GM18519 (cell line): Measurements from ENCODE around the gene ARPP21.

Source experiments
- ATAC-seq: cut with Tn5 transposase; IDR thresholded peaks from one replicate; pipeline ENCODE4 v1.9.1; 2021; ENCODE audit warnings: mild to moderate bottlenecking, moderate library complexity; ENCODE audit not compliant: unreplicated experiment, low FRiP score

ARPP21 gene

GRCh38 chr3:35641331-35641730 is 2.0 kb downstream of the ARPP21 start:
- ATAC-seq = no peak

- no peak for ATAC-seq
These were observed 2.7 kb downstream of the ARPP21 start for GRCh38 chr3:35641920-35642527.

- ATAC-seq = no peak
These were observed 4.2 kb downstream of the ARPP21 start for GRCh38 chr3:35643495-35643894.

DNA sequence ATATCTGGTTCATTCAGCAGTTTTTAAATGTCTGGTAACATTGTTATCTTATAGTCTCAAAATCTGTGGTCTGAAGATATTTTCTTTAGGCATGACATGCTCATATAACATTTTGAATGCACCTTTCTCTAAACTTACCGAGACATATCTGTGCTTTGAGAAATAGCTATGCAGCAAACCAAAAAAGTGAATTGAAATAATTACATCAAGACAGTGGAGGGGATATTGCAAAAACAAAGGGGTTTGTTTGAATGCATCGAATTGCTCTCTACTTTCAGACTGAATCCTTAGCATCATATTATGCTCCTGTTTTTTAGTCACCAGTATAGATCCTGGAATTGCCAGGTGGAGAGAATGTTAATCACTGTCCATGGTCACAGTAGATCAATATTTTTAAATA is 5.1 kb downstream of the ARPP21 start:
- no peak for ATAC-seq

- ATAC-seq = no peak
These were observed 5.9 kb downstream of the ARPP21 start for GRCh38 chr3:35645189-35645588.

- no peak for ATAC-seq
These were observed 6.8 kb downstream of the ARPP21 start for GRCh38 chr3:35646081-35646480.

GRCh38 chr3:35647461-35647860 is 8.1 kb downstream of the ARPP21 start:
- ATAC-seq = no peak

DNA sequence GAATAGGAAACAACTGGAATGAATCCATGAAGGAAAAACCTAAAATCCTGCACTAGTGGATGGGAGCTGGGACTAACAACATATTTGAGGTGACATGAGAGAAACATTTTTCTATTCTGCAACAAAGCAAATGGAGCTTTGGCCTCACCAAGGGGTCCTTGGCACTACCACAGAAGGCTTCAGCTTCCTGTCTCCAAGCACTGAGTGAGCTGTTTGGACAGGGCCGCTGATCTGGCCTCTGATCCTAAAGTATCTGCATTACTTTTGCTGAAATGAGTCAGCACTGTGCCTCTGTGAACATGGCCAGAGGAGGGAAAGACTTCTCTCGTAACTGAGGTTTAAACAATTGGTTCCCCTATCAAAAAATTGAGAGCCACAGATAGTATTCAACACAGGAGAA is 9.0 kb downstream of the ARPP21 start:
- ATAC-seq = no peak

GRCh38 chr3:35649405-35649804 is 10.1 kb downstream of the ARPP21 start:
- ATAC-seq = no peak

GRCh38 chr3:35651426-35651825 is 12.1 kb downstream of the ARPP21 start:
- no peak for ATAC-seq

GRCh38 chr3:35651851-35652250 is 12.5 kb downstream of the ARPP21 start:
- ATAC-seq = no peak

DNA sequence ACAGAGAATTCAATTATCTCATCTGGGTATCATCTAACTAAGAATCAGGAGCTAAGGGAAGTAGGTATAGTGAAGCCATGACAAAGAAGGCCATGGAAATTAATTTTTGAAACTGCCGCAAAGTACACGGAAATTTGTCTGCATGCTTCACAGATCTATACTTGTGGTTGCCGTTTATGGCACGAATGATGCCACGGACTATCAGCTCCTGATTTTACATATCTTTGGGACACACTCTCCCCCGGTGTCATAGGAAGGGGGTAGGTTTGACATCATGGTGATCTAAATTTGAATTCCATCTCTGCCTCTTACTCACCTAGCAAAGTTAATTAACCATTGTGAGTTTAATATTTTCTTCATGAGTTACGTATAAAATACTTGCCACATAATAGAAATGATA is 14.0 kb downstream of the ARPP21 start:
- ATAC-seq = no peak

GRCh38 chr3:35654476-35654875 is 15.2 kb downstream of the ARPP21 start:
- ATAC-seq = no peak

DNA sequence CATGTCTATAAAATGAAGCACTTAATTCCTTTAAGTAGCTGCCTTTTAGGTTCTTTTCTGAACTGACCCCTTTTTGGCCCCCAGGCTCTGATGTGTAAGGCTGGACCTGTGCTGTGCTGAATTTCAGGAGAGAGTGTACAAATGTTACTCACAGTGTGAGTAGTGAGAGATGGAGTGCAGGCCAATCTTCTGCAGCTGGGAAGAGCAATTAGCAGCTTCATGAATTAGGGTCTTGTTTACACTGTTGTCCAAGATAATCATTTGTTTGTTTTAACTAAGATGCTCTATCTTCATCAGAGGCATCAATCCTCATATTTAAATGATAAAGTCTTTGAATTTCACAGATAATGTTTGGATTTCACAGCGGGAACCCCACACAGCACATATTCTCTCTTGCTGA is 19.4 kb downstream of the ARPP21 start:
- no peak for ATAC-seq

GRCh38 chr3:35659768-35660167 is 20.4 kb downstream of the ARPP21 start:
- no peak for ATAC-seq

GRCh38 chr3:35663471-35663870 is 24.1 kb downstream of the ARPP21 start:
- no peak for ATAC-seq

DNA sequence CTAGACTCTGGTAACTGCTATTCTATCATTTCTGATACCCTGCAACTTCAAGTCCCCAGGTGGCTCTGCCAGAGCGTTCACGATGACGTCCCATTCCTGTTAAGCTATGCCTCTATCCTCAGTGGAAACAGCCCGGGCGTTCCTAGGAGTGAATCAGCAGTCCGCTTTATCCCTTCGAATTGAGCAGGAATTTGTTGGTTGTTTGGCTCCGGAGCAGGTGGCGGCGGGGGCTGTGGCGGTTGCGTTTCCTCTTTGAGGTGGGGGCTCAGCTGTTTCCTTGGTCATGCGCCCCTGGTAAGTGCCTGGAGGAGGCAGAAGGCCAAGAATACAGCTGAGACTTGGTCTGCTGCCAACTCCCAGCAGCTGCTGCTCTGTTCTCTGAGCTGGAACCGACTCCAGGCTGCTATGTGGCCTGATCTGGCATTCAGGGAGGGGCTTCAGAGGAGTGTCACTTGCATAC is 25.2 kb downstream of the ARPP21 start:
- ATAC-seq = peak; percentile 79

- no peak for ATAC-seq
These were observed 26.2 kb downstream of the ARPP21 start for GRCh38 chr3:35665390-35666055.

DNA sequence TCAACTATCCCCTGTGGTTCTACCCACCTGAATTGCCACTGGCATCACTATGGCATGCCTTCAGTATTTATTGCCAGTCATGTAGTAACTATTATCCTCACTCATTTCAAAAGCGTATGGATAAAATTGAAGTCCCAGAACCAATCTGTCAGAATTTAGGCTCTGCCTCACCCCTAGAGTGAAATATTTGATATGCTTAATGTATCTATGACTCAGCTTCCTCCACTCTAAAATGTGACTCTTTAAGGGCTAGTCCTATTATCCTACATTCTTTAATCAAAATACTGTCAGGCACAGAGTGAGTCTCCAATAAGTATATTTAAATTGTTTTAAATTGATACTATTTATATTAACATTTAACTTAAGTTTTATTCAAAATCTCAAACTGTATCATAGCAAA is 27.6 kb downstream of the ARPP21 start:
- no peak for ATAC-seq

- no peak for ATAC-seq
These were observed 31.2 kb downstream of the ARPP21 start for GRCh38 chr3:35670408-35670965.

GRCh38 chr3:35671483-35671882 is 32.2 kb downstream of the ARPP21 start:
- ATAC-seq = no peak

GRCh38 chr3:35673017-35673416 is 33.7 kb downstream of the ARPP21 start:
- ATAC-seq = no peak
